NCI-H1436 treated with DMSO at 0.1 percent for 48 hours (cell line): ENCODE results near the gene ABCG8.

Source experiments
- DNase-seq: peaks from one replicate; lab custom pipeline; 2025; lab: John Stamatoyannopoulos, UW

Gene ABCG8

DNA sequence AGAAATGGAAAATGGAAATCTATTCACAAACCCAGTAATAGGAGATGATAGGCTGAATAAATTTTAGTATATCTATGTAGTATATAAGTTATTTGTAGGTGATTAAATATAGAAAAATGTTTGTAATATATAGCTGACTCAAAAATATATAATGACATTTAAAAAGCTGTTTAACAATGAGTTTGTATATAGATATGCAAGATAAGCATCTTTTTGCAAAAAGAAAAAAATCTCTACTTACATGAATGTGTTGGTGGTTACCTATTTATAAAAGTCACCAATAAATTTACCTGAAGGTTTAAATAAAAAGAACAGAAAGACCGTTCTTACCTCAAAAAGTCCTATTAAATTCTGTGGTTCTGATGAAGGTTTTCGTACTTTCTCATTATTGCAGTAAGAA lies 85.7 kb downstream of the ABCG8 start:
- DNase-seq, result no peak

DNA sequence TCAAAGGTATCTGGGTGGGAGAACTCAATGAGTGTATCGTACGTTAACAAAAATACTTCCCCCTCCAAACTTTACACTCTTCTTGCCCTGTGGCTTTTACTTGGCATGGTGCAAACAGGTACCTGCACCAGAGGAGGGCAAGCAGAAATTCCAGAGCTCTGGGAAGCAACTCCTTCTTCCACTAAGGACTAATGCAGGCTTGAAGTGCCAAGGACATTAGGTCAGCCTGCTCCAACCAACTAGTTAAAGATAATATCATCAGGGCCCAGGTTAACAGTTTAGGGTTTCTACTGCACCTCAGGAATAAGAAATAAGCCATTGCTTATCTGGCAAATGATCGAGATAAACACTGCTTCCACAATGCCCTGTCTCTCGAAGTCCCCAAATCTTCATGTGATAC lies 86.7 kb downstream of the ABCG8 start:
- DNase-seq, result no peak

DNA sequence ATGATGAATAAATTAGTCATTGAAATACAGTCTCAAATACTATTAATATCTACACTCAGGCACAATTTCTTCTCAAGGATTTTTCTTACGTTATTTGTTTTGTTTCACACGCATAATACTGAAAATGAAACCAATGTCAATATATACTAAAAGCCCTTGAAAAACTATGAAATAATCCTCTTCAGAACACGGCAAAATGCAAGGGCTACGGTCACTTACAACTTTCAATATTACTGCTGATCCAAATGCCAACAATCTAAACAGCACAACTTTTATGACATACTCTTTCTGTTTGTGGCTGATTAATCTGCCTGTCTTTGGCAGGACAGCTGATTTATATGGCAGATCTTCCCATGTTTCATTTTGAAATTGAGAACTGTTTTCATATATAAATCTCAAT lies 88.7 kb downstream of the ABCG8 start:
- no peak for DNase-seq

- DNase-seq, result no peak
Measured at GRCh38 chr2:43931293-43931692, 92.5 kb downstream of the ABCG8 start.
